HuH-7 (cell line): ENCODE results near the gene CPNE9.

Experiments
- DNase-seq: peaks from one replicate; pipeline ENCODE4 v3.0.0; 2011; ENCODE audit warnings: low spot score

CPNE9 gene

DNA sequence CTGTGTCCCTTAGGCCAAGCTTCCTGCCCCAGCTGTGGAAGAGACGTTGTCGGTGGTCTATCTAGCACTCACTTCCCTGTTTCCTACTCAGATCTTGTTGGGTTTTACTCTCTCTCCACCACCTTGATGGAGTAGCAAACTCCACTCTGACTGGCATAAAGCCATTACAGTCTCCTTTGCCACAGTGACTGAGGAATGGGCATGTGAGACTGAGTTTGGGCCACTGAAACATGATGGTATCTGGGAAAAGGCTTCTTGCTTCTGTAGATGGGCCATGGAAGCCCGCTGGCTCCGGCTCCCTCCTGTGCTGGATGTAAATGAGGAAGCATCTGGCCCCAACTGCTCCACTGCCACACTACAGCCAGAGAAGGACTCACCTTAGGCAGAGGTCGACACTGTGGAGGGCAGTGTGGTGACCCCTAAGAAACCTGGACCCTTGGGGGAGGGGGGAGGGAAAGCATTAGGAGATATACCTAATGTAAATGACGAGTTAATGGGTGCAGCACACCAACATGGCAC, 75.5 kb downstream of the CPNE9 start:
- DNase-seq: no peak
